Adrenal gland (tissue), 12 donors: Measurements from ENCODE around the gene ARL10. TPM values are rescaled to one million over a fixed set of nuclear protein-coding genes. Genes with fewer than 3 reads are reported as not detected.

Experiments
- DNase-seq, 7 donors: peaks; one replicate each; pipeline ENCODE4 v3.0.0-alpha.2; 2019 to 2020
- H3K27ac ChIP-seq, 5 donors: fragments of 200-600 bp; sonication (generic) in 4 of 5; 1 replicate in 3 of 5; 2 replicates in 2 of 5; pipeline versions ENCODE4 v1.5.1 to v1.8.0; 2016 to 2020; ENCODE audit warnings: mild to moderate bottlenecking in 1 of 5
- H3K27me3 ChIP-seq: fragments of 200-600 bp; 2 replicates; pipeline ENCODE4 v1.8.0; 2021
- H3K36me3 ChIP-seq, 2 donors: fragments of 200-600 bp; replicated peaks in 1 of 2; 1 replicate in 1 of 2; 2 replicates in 1 of 2; pipeline versions ENCODE4 v1.5.1 to v1.8.0; 2018 to 2022
- H3K4me1 ChIP-seq, 2 donors: fragments of 200-600 bp; replicated peaks in 1 of 2; 1 replicate in 1 of 2; 2 replicates in 1 of 2; pipeline versions ENCODE4 v1.5.1 to v1.8.0; 2018 to 2021
- H3K4me3 ChIP-seq, 4 donors: fragments of 200-600 bp; sonication (generic) in 3 of 4; one replicate each; pipeline ENCODE4 v1.5.1; 2016 to 2018
- H3K9me3 ChIP-seq, 3 donors: fragments of 200-600 bp; sonication (generic) in 1 of 3; replicated peaks in 1 of 3; 1 replicate in 2 of 3; 2 replicates in 1 of 3; pipeline versions ENCODE4 v1.5.1 to v1.8.0; 2016 to 2021
- CTCF ChIP-seq, 6 experiments: fragments of 450-650 bp in 4 of 6; fragments of 200-600 bp in 2 of 6; sonication (generic) in 1 of 6; IDR thresholded peaks; 1 replicate in 5 of 6; 2 replicates in 1 of 6; pipeline versions ENCODE4 v1.5.1 to v1.8.0; 2016 to 2021; ENCODE audit warnings: antibody characterized with exemption in 6 of 6, mild to moderate bottlenecking in 2 of 6, moderate library complexity in 1 of 6
- POLR2A ChIP-seq, 2 donors: fragments of 450-650 bp; IDR thresholded peaks; one replicate each; pipeline ENCODE4 v1.6.1; 2017; ENCODE audit warnings: antibody characterized with exemption in 2 of 2, mild to moderate bottlenecking in 2 of 2, moderate library complexity in 1 of 2
- WGBS, 4 donors: extraction: QIAGEN DNeasy Blood & Tissue Kit in 2 of 4; methylation state at CpG; one replicate each; pipeline versions ENCODE4 v1.1.5 to v1.1.7; 2013 to 2017; 5-methylcytosine and 5-hydroxymethylcytosine counted together
- intact Hi-C, 2 donors: fragments of 100-400 bp; cut with DNase I; formaldehyde crosslinking; loops; one replicate each; pipeline versions ENCODE4 v1.14.1 to v1.15.0; 2022 to 2023
- polyA plus RNA-seq, 3 donors: library from polyadenylated mRNA; stranded (reverse); fragments of 200-250 nt in 2 of 3; fragments of 350-450 nt in 1 of 3; fragmentation: Illumina TruSeq in 1 of 3; extraction: RNeasy Lipid Tissue Mini Kit (QIAGEN cat#74804) in 1 of 3; gene quantifications; one replicate each; pipeline ENCODE4 v1.2.3, GENCODE V29; 2013 to 2014
- total RNA-seq, 9 donors: library from RNA; depleted of rRNA in 4 of 9; stranded (reverse); fragments of >200 nt in 4 of 9; fragments of 120-200 nt in 1 of 9; fragmentation: NEBNext Ultra II Directional in 1 of 9; extraction: Animal tissue kit (Norgen Biotek cat#: 25700) in 1 of 9; gene quantifications; one replicate each; pipeline versions ENCODE4 v1.1.0 to v1.2.4, GENCODE V29; 2013 to 2023
- donor health status: healthy with polysubstance abuse.
- donor health status: Bipolar disorder and iron deficiency.
- donor health status: DM: yes; HTN: yes; CAD: no.
- donor health status: DM: no; HTN: no; CAD: no.
- donor health status: DM: no; HTN: no; CAD: no.
- donor health status: DM: yes; HTN: yes; CAD: no.

Gene ARL10
- total and polyA plus RNA-seq, 12 donors, result 1.6 to 8.8 (median 3.2) TPM

GRCh38 chr5:176352116-176352878, 13.0 kb upstream of the ARL10 start:
- H3K27me3 ChIP-seq, result no peaks in the 10 kb centered on the region
- DNase-seq, result peak; percentile 66 to 92 (median 90)
- intact Hi-C loops, result no loop called here
- H3K27ac ChIP-seq, result peak overlapping the region in 4 of 5 donors; percentile 60 to 92 (median 75)
- no peak for TF ChIP-seq CTCF (IDR thresholded peaks at IDR 0.05)
- peak in 1 of 2 donors; percentile 58 for TF ChIP-seq POLR2A (IDR thresholded peaks at IDR 0.05)
- H3K4me1 ChIP-seq, result peaks cover 5 to 15% of the 10 kb centered on the region in 2 donors
- no peak overlapping the region for H3K4me3 ChIP-seq
- H3K36me3 ChIP-seq, result peaks cover 0 to 86% of the 10 kb centered on the region in 2 donors
- WGBS, 4 donors, result 43 to 52% (median 50%) methylated on average over 5 of the region's 5 CpGs
- no peaks in the 10 kb centered on the region for H3K9me3 ChIP-seq

GRCh38 chr5:176353533-176353932, 11.8 kb upstream of the ARL10 start:
- Histone ChIP-seq H3K27me3 (no peaks in the 10 kb centered on the region), H3K4me1 (peaks cover 5 to 15% of the 10 kb centered on the region in 2 donors), H3K36me3 (peaks cover 0 to 84% of the 10 kb centered on the region in 2 donors), H3K4me3 (no peak overlapping the region), H3K9me3 (no peaks in the 10 kb centered on the region), H3K27ac (no peak overlapping the region)
- intact Hi-C loops, result no loop called here
- 92 to 98% (median 96%) methylated on average over 4 of the region's 4 CpGs for WGBS, 4 donors
- TF ChIP-seq POLR2A (IDR thresholded peaks at IDR 0.05) (no peak), CTCF (IDR thresholded peaks at IDR 0.05) (no peak)
- peak in 1 of 7 donors; percentile 41 for DNase-seq

GRCh38 chr5:176355400-176356178, 9.7 kb upstream of the ARL10 start:
- no peaks in the 10 kb centered on the region for H3K27me3 ChIP-seq
- no peaks in the 10 kb centered on the region for H3K9me3 ChIP-seq
- no peak overlapping the region for H3K27ac ChIP-seq
- intact Hi-C loops, result no loop called here
- 92 to 93% (median 93%) methylated on average over 15 to 16 of the region's 16 CpGs for WGBS, 4 donors
- H3K4me1 ChIP-seq, result peaks cover 9 to 27% of the 10 kb centered on the region in 2 donors
- DNase-seq, result peak in 1 of 7 donors; percentile 50
- TF ChIP-seq POLR2A (IDR thresholded peaks at IDR 0.05) (no peak), CTCF (IDR thresholded peaks at IDR 0.05) (peak in 1 of 6 experiments; percentile 5)
- no peak overlapping the region for H3K4me3 ChIP-seq
- H3K36me3 ChIP-seq, result peaks cover 0 to 70% of the 10 kb centered on the region in 2 donors

- Histone ChIP-seq H3K4me1 (peaks cover 11 to 30% of the 10 kb centered on the region in 2 donors), H3K27ac (no peak overlapping the region), H3K27me3 (no peaks in the 10 kb centered on the region), H3K4me3 (no peak overlapping the region), H3K9me3 (no peaks in the 10 kb centered on the region), H3K36me3 (peaks cover 0 to 64% of the 10 kb centered on the region in 2 donors)
- TF ChIP-seq POLR2A (IDR thresholded peaks at IDR 0.05) (no peak), CTCF (IDR thresholded peaks at IDR 0.05) (no peak)
- intact Hi-C loops, result no loop called here
- WGBS, 4 donors, result 87 to 96% (median 92%) methylated on average over 3 of the region's 3 CpGs
- DNase-seq, result no peak
Observed at GRCh38 chr5:176356179-176356566, 9.1 kb upstream of the ARL10 start.
